Glomerular visceral epithelial cell (primary cell): ENCODE measurements around the gene CFAP107.
"Not testable (repeated sequence)": the region's sequence is repeated elsewhere in the genome, so short reads cannot be mapped to it uniquely, and the experiment has no call there.

Experiments used
- DNase-seq: peaks from one replicate; pipeline ENCODE4 v3.0.0-alpha.2; 2016; ENCODE audit errors: extremely low spot score

The CFAP107 gene

DNA sequence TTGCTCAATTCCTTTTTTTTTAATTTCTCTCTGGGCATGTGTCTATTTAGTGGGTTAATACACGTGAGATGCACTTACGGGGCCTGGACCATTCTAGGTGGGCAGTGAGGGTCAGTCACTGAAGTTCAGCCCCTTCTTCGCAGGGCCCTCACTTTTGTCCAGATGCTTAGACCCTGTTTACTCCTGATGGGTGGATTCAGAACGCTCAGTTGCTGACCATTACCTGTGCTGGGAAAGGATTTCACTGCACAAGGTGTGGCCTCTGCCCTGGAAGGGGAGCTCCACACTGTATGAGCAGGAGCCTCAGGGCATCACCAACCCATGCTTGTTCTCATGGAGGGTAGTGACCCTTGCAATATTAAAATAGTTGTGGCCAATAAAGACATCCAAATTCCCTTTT, 32.1 kb downstream of the CFAP107 start:
- no peak for DNase-seq

DNA sequence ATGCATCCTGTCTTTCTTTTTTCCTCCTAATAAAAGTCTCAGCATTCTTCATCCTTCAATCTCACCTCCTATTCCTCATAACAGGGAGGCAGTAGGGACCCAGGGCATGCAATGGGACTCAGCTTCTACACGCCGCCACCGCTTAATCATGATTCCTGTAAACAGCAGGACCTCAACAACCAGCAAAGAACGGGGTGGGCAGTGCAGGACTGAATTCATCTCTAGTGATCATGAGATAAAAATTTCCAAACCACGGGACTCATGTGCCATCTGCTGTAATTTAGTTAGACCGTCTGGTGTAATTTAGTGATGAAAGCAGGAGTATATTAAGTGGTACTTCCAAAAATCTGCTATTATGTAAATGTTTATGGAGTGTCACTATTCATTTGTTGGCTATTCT, 32.9 kb downstream of the CFAP107 start:
- no peak for DNase-seq

DNA sequence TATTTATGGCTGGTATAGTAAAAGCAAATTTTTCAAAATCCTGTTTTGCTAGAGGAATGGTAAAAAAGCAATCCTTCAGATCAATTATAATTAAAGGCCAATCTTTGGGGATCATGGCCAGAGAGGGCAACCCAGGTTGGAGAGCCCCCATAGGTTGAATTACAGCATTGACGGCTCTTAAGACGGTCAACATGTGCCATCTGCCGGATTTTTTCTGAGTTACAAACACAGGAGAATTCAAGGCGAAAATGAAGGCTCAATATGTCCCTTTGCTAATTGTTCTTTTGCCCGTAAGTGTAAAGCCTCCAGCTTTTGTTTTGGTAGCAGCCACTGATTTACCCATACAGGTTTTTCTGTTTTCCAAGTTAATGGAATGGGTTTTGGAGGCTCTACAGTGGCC, 35.5 kb downstream of the CFAP107 start:
- DNase-seq = not testable (repeated sequence)

DNA sequence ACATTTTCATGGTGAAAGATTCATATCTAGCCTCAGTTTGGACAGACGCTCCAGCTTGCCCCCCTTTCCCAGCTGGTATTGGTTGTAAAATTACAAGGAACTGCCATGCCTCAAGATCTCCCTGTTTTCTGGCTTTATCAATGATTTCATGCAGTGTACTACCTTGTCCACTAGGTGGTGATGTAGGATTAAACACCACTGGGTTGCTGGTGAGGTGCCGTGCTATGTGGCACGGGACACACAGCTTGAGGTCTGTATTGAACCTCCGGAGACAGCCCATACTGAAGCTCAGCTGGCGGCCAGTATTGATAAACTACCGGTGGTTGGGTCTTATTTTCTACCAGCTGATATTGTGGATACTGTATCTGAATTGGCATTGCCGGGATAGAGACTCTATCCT, 37.8 kb downstream of the CFAP107 start:
- DNase-seq = not testable (repeated sequence)

DNA sequence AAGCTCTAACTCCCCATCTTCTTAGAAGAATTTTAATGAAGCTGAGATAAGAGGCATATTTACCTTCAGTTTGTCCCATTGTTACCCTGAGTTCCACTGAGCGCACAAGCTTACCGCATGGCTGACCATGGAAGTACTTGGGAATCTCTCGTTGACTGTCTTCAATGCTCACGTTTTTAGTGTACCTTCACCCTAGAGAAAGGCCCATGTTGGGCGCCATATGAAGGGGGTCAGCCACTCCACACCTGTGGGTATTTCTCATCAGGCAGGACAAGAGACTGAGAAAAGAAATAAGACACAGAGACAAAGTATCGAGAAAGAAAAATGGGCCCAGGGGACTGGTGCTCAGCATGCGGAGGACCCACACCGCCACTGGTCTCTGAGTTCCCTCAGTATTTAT, 38.7 kb downstream of the CFAP107 start:
- not testable (repeated sequence) for DNase-seq

DNA sequence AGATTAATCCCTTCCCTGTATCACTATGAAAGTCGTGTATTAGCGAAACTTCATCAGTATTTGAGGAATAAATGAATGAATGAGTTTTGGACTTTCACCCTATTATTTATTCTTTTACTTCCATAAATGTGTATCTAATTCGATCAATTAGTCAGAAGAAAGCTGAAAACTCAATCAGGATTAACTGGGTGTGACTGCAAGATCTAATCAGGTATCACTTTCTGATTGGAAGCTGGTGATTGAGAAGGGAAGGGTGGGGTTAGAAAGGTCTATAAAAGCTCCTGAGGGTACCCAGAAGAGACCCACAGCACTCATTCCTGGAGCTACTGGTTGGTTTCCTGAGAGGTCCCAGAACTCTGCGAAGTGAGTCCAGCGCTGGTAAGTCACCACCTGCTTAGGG, 45.1 kb downstream of the CFAP107 start, which contains the start of gene PRAMEF1:
Gene PRAMEF1, plus strand, starts transcription at position 301 of the 400 bp plus-strand sequence. CDS start 1,831 bp downstream, outside the sequence.
- not testable (repeated sequence) for DNase-seq

DNA sequence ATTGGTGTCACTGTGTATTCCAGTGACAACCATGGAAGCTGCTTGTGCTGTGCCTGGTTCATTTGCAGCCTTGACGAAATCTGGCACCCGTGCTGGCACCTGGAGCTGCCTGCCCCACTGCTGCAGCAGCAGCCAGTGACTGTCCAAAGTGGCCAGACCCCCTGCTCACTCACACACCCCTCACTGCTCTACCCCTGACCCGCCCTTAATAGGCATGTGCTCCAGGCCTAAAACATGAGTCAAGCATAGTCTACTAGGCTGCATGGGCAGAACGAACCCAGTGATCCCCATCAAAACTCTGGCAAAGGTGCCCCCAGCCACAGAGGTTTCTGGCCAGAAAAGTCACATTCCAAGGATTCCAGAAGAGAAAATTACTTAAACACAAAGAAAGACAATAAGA, 52.9 kb downstream of the CFAP107 start:
- no peak for DNase-seq

DNA sequence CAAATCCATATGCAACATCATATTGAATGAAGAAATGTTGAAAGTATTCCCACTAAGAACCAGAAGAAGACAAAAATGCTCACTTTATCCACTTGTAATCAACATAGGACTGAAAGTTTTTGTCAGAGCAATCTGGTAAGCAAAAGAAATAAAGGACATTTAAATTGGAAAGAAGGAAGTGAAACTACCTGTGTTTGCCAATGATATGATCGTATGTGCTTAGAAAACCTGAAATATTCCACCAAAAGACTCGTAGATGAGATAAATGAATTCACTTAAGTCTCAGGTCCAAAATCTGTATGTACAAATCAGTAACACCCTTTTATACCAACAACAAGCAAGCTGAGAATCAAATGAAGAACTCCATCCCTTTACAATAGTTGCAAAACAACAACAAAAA, 53.7 kb downstream of the CFAP107 start:
- DNase-seq = no peak

DNA sequence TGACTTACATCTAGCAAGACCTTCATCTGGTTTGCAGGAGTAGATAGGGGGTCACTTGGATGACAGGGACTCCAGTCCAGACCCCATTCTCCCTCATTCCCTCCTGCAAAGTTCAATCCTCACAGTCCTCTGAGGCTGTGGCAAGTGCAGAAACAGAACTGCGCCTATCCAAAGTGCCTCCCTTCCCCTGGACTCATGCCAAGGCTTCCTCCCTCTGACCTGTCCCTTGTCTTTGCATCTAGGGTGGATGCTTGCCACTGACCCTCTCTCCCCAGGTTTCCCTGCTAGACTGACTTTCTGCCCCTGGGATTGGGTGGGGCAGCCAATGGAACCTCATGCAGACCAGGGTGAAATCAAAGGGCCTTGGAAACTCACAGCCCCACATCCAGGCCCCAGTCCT, 63.9 kb downstream of the CFAP107 start:
- DNase-seq = no peak

DNA sequence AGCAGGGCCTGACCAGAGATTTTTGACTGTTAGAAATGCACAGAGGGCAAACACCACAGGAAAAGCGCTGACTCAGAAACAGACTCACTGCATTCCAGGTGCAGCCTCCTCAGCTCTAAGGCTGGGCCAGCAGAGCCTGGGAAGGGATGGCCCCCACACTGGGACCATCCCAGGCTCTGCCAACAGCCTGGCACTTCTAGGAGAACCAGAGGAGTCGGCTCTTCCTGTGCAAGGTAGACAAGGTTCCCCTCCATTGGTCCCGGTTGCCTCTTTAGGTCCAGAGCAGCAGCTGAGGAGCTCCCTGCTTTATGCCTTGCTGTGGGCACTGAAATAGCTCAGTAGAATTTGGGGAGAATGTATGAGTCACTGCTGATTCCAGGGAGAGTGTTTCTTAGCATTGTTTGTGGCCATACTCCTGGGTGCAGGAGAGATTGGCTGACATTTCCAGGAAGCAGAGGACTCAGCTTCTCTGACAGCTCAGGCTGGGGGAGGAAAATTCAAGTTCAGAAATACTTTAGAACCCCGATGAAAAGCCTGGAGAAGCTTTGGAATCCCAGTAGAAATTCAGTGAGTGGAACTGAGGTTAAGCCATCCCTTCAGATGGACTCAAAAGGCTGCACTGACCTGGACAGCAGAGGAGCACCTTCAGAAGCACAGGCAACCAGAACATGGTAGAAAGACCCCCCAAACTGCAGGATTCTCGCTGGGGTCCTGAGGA, 64.8 kb downstream of the CFAP107 start:
- no peak for DNase-seq

DNA sequence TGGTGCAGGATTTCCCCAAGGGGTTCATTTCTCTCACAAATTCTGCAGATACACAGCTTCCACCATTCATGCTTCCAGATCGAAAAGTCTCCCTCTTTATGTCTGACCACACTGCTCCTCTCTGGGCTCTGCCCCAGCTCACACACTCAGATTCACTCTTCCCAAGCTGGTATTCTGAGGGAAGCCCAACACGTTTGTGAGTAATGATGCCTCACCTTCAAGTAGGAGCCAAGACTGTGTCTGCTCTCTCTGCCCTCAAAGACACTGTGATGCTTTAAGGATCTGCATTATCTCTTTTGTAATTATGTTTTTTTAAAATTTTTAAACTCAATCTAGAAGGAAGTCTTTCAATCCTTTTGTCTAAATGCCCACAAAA, 65.4 kb downstream of the CFAP107 start:
- DNase-seq = no peak
